Smooth muscle cell (in vitro differentiated cells): ENCODE results near the gene DKK2. TPM values are rescaled to one million over a fixed set of nuclear protein-coding genes. Genes with fewer than 3 reads are reported as not detected.
A peak's percentile ranks its signal among the peaks of the same experiment; 100 is the strongest.
"Not testable (repeated sequence)": the region's sequence is repeated elsewhere in the genome, so short reads cannot be mapped to it uniquely, and the experiment has no call there.

Experiments used
- DNase-seq: peaks from one replicate; lab custom pipeline; 2025; ENCODE audit not compliant: unreplicated experiment; lab: John Stamatoyannopoulos, UW
- H2AFZ ChIP-seq: fragments of 200-600 bp; sonication (generic); 2 replicates; pipeline ENCODE4 v1.6.0; 2016; ENCODE audit warnings: antibody characterized with exemption, low read depth, mild to moderate bottlenecking
- H3F3A ChIP-seq: fragments of 200-600 bp; sonication (generic); 2 replicates; pipeline ENCODE4 v1.6.0; 2017; ENCODE audit warnings: antibody characterized with exemption, low read depth
- H3K27ac ChIP-seq: fragments of 200-600 bp; sonication (generic); 2 replicates; pipeline ENCODE4 v1.5.1; 2016; ENCODE audit warnings: low read depth, mild to moderate bottlenecking
- H3K27me3 ChIP-seq: fragments of 200-600 bp; sonication (generic); 2 replicates; pipeline ENCODE4 v1.6.1; 2016; ENCODE audit warnings: low read depth, mild to moderate bottlenecking
- H3K36me3 ChIP-seq: fragments of 200-600 bp; sonication (generic); 2 replicates; pipeline ENCODE4 v1.5.1; 2016; ENCODE audit warnings: low read depth
- H3K4me1 ChIP-seq: fragments of 200-600 bp; sonication (generic); 2 replicates; pipeline ENCODE4 v1.5.1; 2016; ENCODE audit warnings: low read depth
- H3K4me2 ChIP-seq: fragments of 200-600 bp; sonication (generic); 2 replicates; pipeline ENCODE4 v1.6.0; 2016; ENCODE audit warnings: mild to moderate bottlenecking
- H3K4me3 ChIP-seq: fragments of 200-600 bp; sonication (generic); 2 replicates; pipeline ENCODE4 v1.5.1; 2016; ENCODE audit warnings: mild to moderate bottlenecking
- H3K79me2 ChIP-seq: fragments of 200-600 bp; sonication (generic); 2 replicates; pipeline ENCODE4 v1.6.0; 2016; ENCODE audit warnings: low read depth, mild to moderate bottlenecking
- H3K9ac ChIP-seq: fragments of 200-600 bp; sonication (generic); 2 replicates; pipeline ENCODE4 v1.6.0; 2016; ENCODE audit warnings: low read depth
- H3K9me3 ChIP-seq: fragments of 200-600 bp; sonication (generic); replicated peaks from 2 replicates; pipeline ENCODE4 v1.5.1; 2016; ENCODE audit warnings: low read depth
- H4K20me1 ChIP-seq: fragments of 200-600 bp; sonication (generic); 2 replicates; pipeline ENCODE4 v1.6.0; 2016; ENCODE audit warnings: low read depth
- CTCF ChIP-seq: fragments of 200-600 bp; sonication (generic); IDR thresholded peaks from 2 replicates; pipeline ENCODE4 v1.5.1; 2017; ENCODE audit warnings: borderline replicate concordance, mild to moderate bottlenecking, antibody characterized with exemption; ENCODE audit not compliant: insufficient read depth, poor library complexity, severe bottlenecking
- WGBS: methylation state at CpG from one replicate; pipeline ENCODE4 v1.1.7; 2016; ENCODE audit warnings: low lambda C conversion rate; 5-methylcytosine and 5-hydroxymethylcytosine counted together
- polyA plus RNA-seq: library from polyadenylated mRNA; unstranded; fragments of >200 nt; fragmentation: Nextera tagmentation; extraction: Ambion mirVana; gene quantifications from 2 replicates; pipeline ENCODE4 v1.2.1, GENCODE V29; 2016
- total RNA-seq: library from RNA; depleted of rRNA; stranded (reverse); fragments of >200 nt; gene quantifications from 2 replicates; pipeline ENCODE4 v1.2.3, GENCODE V29; 2014

The DKK2 gene
- total and polyA plus RNA-seq, 2 experiments from 2014 or later = 325 to 555 TPM

GRCh38 chr4:106914223-106914622 is 121.9 kb downstream of the DKK2 start:
- Histone ChIP-seq H3F3A (peaks cover 11% of the 10 kb centered on the region), H2AFZ (no peak overlapping the region), H3K9ac (no peak overlapping the region), H3K4me1 (no peaks in the 10 kb centered on the region), H3K27ac (no peak overlapping the region), H3K79me2 (no peaks in the 10 kb centered on the region), H4K20me1 (peaks cover 5% of the 10 kb centered on the region), H3K9me3 (no peaks in the 10 kb centered on the region), H3K4me2 (no peak overlapping the region), H3K27me3 (no peaks in the 10 kb centered on the region), H3K36me3 (no peaks in the 10 kb centered on the region), H3K4me3 (no peak overlapping the region)
- WGBS = 96% methylated on average over 3 of the region's 3 CpGs
- no peak for DNase-seq
- no peak for TF ChIP-seq CTCF

- no peaks in the 10 kb centered on the region for H3K9me3 ChIP-seq
- no peaks in the 10 kb centered on the region for H4K20me1 ChIP-seq
- H2AFZ ChIP-seq = no peak overlapping the region
- 54% methylated on average over 1 of the region's 1 CpG for WGBS
- H3K79me2 ChIP-seq = no peaks in the 10 kb centered on the region
- no peak overlapping the region for H3K4me3 ChIP-seq
- no peak for TF ChIP-seq CTCF
- DNase-seq = no peak
- H3K4me2 ChIP-seq = peak overlapping the region; percentile 2
- no peak overlapping the region for H3K9ac ChIP-seq
- peak overlapping the region; percentile 56 for H3K27ac ChIP-seq
- H3K27me3 ChIP-seq = no peaks in the 10 kb centered on the region
- H3F3A ChIP-seq = no peaks in the 10 kb centered on the region
- H3K4me1 ChIP-seq = no peaks in the 10 kb centered on the region
- no peaks in the 10 kb centered on the region for H3K36me3 ChIP-seq
Measured at GRCh38 chr4:106909486-106910188, 126.5 kb downstream of the DKK2 start.

GRCh38 chr4:106908049-106908448 is 128.1 kb downstream of the DKK2 start:
- DNase-seq, H3K9ac ChIP-seq, H3K4me3 ChIP-seq, H4K20me1 ChIP-seq, H3K27ac ChIP-seq, H3K27me3 ChIP-seq, H3K4me1 ChIP-seq, H3K4me2 ChIP-seq, H3K36me3 ChIP-seq, H3F3A ChIP-seq, H2AFZ ChIP-seq, H3K9me3 ChIP-seq, H3K79me2 ChIP-seq: not testable (repeated sequence)
- 97% methylated on average over 11 of the region's 11 CpGs for WGBS

GRCh38 chr4:106907216-106907615 is 128.9 kb downstream of the DKK2 start:
- WGBS = 87% methylated on average over 2 of the region's 2 CpGs
- H3K27me3 ChIP-seq = no peaks in the 10 kb centered on the region

More at GRCh38 chr4:106907216-106907615, 128.9 kb downstream of the DKK2 start:
- Histone ChIP-seq H3K4me1 (no peaks in the 10 kb centered on the region), H3F3A (no peaks in the 10 kb centered on the region), H3K9me3 (no peaks in the 10 kb centered on the region), H2AFZ (no peak overlapping the region), H3K4me3 (no peak overlapping the region), H3K36me3 (no peaks in the 10 kb centered on the region), H4K20me1 (no peaks in the 10 kb centered on the region), H3K9ac (no peak overlapping the region), H3K27ac (no peak overlapping the region), H3K4me2 (no peak overlapping the region), H3K79me2 (no peaks in the 10 kb centered on the region)
- no peak for TF ChIP-seq CTCF
- no peak for DNase-seq
